ENCODE measurements around the gene SBNO2.

Gene SBNO2

GRCh38 chr19:1082928-1083816 lies 90.9 kb downstream of the SBNO2 start:
- Histone ChIP-seq H3K9me3 (replicated peaks; ENCODE audit: insufficient read depth, low read length) (no peaks in the 10 kb centered on the region), H3K9me2 (replicated peaks; ENCODE audit: insufficient read depth, low read length) (no peaks in the 10 kb centered on the region), H4K20me1 (ENCODE audit: insufficient read depth, low read length) (0 out of 2 replicates have a peak, but pooled peaks cover 6% of the 10 kb centered on the region), H3F3A (ENCODE audit: insufficient read depth, low read length) (peaks cover 45% of the 10 kb centered on the region), H3K4me2 (ENCODE audit: low read depth, low read length) (no peak overlapping the region), H3K36me3 (replicated peaks; ENCODE audit: insufficient read depth, low read length) (peaks cover 34% of the 10 kb centered on the region), H3K4me1 (ENCODE audit: low read length) (peaks cover 6% of the 10 kb centered on the region; the same call in 1 of the 2 replicates), H3K27ac (ENCODE audit: low read length) (no peak overlapping the region), H3K27me3 (replicated peaks; ENCODE audit: insufficient read depth, low read length) (no peaks in the 10 kb centered on the region), H2AFZ (ENCODE audit: low read length) (no peak overlapping the region), H3K9ac (ENCODE audit: low read length) (no peak overlapping the region), H3K79me2 (ENCODE audit: low read length) (peaks cover 60% of the 10 kb centered on the region), H3K4me3 (ENCODE audit: low read length) (no peak overlapping the region)
- no peak for DNase-seq
- TF ChIP-seq EZH2phosphoT487 (IDR thresholded peaks at IDR 0.05; ENCODE audit: low read length): no peak
- no peak for TF ChIP-seq EZH2 (optimal IDR thresholded peaks at IDR 0.05; ENCODE audit: low read depth, low read length)
- no peak for TF ChIP-seq CTCF (IDR thresholded peaks at IDR 0.05; ENCODE audit: low read length)

DNA sequence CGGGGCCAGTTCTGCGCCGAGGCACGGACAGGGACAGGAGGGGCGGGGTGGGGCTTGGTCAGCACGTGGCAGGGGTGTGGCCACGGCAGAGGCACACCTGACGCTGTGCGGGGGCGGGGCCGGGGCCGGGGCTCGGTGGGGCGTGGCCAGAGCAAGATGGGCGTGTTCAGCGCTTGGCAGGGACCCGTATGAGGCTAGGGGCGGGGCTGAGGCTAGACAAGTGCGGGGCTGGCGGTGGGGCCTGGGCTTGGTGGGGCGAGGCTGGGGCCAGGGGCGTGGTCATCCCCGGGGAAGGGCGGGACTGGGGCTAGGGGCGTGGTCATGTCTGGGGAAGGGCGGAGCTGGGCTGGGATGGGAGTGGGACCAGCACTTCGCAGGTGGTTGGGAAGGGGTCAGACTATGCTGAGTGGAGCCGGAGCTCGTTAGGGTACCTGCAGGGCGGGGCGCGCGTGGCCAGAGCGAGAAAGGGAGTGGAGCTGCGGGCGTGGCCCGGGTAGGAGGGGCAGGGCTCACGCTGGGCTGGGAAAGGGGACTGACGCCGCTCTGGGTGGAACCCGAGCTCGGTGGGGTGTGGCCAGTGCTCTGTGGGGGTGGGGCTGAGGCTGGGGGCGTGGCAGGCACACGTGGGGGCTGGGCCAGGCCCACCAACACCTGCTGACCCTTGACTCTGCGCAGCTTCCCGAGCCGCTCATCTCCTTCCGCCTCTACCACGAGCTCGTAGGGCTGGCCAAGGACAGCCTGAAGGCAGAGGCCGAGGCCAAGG lies 91.7 kb downstream of the SBNO2 start:
- no peaks in the 10 kb centered on the region for H3K9me2 ChIP-seq (replicated peaks; ENCODE audit: insufficient read depth, low read length)
- no peaks in the 10 kb centered on the region for H3K9me3 ChIP-seq (replicated peaks; ENCODE audit: insufficient read depth, low read length)
- H3F3A ChIP-seq (ENCODE audit: insufficient read depth, low read length): peaks cover 37% of the 10 kb centered on the region
- peaks cover 34% of the 10 kb centered on the region for H3K36me3 ChIP-seq (replicated peaks; ENCODE audit: insufficient read depth, low read length)
- no peak overlapping the region for H3K4me3 ChIP-seq (ENCODE audit: low read length)
- H3K27ac ChIP-seq (ENCODE audit: low read length): no peak overlapping the region
- 0 out of 2 replicates have a peak, but pooled peaks cover 4% of the 10 kb centered on the region for H4K20me1 ChIP-seq (ENCODE audit: insufficient read depth, low read length)
- no peak overlapping the region for H3K4me2 ChIP-seq (ENCODE audit: low read depth, low read length)
- TF ChIP-seq EZH2 (optimal IDR thresholded peaks at IDR 0.05; ENCODE audit: low read depth, low read length) (no peak), CTCF (IDR thresholded peaks at IDR 0.05; ENCODE audit: low read length) (no peak), EZH2phosphoT487 (IDR thresholded peaks at IDR 0.05; ENCODE audit: low read length) (no peak)
- H2AFZ ChIP-seq (ENCODE audit: low read length): no peak overlapping the region
- H3K27me3 ChIP-seq (replicated peaks; ENCODE audit: insufficient read depth, low read length): no peaks in the 10 kb centered on the region
- no peak overlapping the region for H3K9ac ChIP-seq (ENCODE audit: low read length)
- H3K4me1 ChIP-seq (ENCODE audit: low read length): peaks cover 5% of the 10 kb centered on the region
- peaks cover 67% of the 10 kb centered on the region for H3K79me2 ChIP-seq (ENCODE audit: low read length)
- DNase-seq: no peak

DNA sequence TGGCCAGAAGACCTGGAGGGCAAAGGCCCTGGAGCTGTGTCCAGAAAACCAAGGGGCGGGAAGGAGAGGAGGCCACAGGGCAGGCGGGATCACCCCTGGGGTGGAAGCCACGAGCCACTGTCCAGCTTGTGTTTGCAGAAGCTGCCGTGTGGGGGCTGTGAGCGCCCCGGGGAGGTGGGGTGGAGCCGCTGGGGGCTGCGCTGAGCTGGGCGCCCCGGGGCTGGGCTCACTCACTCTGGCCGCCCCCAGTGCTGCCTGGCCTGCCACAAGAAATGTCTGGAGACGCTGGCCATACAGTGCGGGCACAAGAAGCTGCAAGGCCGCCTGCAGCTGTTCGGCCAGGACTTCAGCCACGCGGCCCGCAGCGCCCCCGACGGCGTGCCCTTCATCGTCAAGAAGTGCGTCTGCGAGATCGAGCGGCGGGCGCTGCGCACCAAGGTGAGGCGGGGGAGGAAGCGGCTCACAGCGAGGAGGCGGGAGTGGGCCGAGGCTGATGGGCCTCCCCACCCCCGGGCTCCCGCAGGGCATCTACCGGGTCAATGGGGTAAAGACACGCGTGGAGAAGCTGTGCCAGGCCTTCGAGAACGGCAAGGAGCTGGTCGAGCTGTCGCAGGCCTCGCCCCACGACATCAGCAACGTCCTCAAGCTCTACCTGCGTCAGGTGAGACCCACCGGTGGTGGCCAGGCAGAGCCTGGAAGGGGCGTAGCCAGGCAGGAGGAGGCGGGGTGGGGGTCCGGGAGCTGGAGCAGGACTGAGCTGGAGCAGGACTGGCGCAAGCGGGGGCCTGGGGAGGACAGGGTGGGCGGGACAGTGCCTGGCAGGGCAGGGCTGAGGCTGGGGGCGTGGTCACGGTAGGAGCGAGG lies 92.5 kb downstream of the SBNO2 start:
- peaks cover 11% of the 10 kb centered on the region for H3K4me1 ChIP-seq (ENCODE audit: low read length)
- no peak overlapping the region for H3K27ac ChIP-seq (ENCODE audit: low read length)
- no peak overlapping the region for H3K4me2 ChIP-seq (ENCODE audit: low read depth, low read length)
- no peak for DNase-seq
- no peak overlapping the region for H3K4me3 ChIP-seq (ENCODE audit: low read length)
- TF ChIP-seq EZH2phosphoT487 (IDR thresholded peaks at IDR 0.05; ENCODE audit: low read length): no peak
- no peak for TF ChIP-seq EZH2 (optimal IDR thresholded peaks at IDR 0.05; ENCODE audit: low read depth, low read length)
- TF ChIP-seq CTCF (IDR thresholded peaks at IDR 0.05; ENCODE audit: low read length): no peak
- H3K9ac ChIP-seq (ENCODE audit: low read length): no peak overlapping the region
- peaks cover 39% of the 10 kb centered on the region for H3F3A ChIP-seq (ENCODE audit: insufficient read depth, low read length)
- H3K9me3 ChIP-seq (replicated peaks; ENCODE audit: insufficient read depth, low read length): no peaks in the 10 kb centered on the region
- 0 out of 2 replicates have a peak, but pooled peaks cover 4% of the 10 kb centered on the region for H4K20me1 ChIP-seq (ENCODE audit: insufficient read depth, low read length)
- no peaks in the 10 kb centered on the region for H3K27me3 ChIP-seq (replicated peaks; ENCODE audit: insufficient read depth, low read length)
- no peaks in the 10 kb centered on the region for H3K9me2 ChIP-seq (replicated peaks; ENCODE audit: insufficient read depth, low read length)
- H3K79me2 ChIP-seq (ENCODE audit: low read length): peaks cover 66% of the 10 kb centered on the region
- H3K36me3 ChIP-seq (replicated peaks; ENCODE audit: insufficient read depth, low read length): peaks cover 34% of the 10 kb centered on the region
- no peak overlapping the region for H2AFZ ChIP-seq (ENCODE audit: low read length)
